Adipose tissue (tissue), 3 donors: ENCODE measurements around the gene LAMTOR5. TPM values are rescaled to one million over a fixed set of nuclear protein-coding genes. Genes with fewer than 3 reads are reported as not detected.
"Not testable (repeated sequence)": the region's sequence is repeated elsewhere in the genome, so short reads cannot be mapped to it uniquely, and the experiment has no call there.

Experiments
- H3K27ac ChIP-seq: one replicate; pipeline ENCODE4 v1.5.1; 2013; ENCODE audit warnings: low read depth, low read length
- WGBS, 3 donors: extraction: QIAGEN DNeasy Blood & Tissue Kit; methylation state at CpG; one replicate each; pipeline ENCODE4 v1.1.7; 2013; 5-methylcytosine and 5-hydroxymethylcytosine counted together
- polyA plus RNA-seq, 3 donors: library from polyadenylated mRNA; stranded (reverse); fragments of 200-250 nt; gene quantifications; one replicate each; pipeline ENCODE4 v1.2.3, GENCODE V29; 2013
- donor health status: healthy with polysubstance abuse.
- donor health status: Bipolar disorder and iron deficiency.
- donor health status: healthy.

The LAMTOR5 gene
- polyA plus RNA-seq, 3 donors: 135 to 332 (median 309) TPM

DNA sequence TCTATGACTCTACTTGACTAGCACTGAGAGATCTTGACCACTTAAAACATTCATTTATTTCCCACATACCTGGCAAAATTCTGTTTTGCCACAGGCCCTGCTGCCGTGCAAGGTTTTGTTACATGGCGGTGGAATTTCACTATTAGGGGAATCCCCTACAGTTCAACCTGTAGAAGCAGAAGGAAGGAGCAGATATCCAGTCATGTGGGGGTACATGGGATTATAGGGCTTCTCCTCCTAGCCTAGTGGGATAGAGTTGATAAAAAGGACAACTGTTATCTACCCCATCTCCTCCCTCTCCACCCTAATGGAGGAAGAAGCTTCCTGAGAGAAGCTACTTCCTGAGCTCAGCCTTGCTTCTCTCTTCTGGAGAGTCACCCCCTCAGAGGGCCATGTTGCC, 25.7 kb upstream of the LAMTOR5 start:
- 63 to 83% (median 74%) methylated on average over 2 of the region's 2 CpGs for WGBS, 3 donors
- no peak overlapping the region for H3K27ac ChIP-seq

DNA sequence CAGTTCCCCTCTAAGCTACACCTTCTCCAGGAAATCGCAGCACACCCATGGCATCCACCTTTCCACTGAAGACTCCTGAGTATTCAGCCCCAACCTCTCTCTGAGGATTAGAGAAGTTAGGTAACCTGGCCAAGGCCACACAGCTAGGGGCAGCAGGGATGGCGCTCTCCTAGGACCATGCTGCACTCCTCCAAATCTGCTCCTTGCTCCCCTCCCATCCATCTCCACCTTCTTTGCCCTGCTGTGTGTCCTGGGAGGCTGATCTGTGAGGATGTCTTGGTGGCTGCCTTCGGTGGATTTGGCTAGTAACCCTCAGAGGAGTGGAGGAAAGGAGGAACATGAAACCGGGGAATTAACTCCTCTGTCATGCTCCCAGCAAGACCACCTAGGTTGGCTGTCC, 23.4 kb upstream of the LAMTOR5 start:
- no peak overlapping the region for H3K27ac ChIP-seq
- WGBS, 3 donors: 83 to 88% (median 88%) methylated on average over 4 of the region's 4 CpGs

GRCh38 chr1:110430366-110430765, 22.9 kb upstream of the LAMTOR5 start:
- no peak overlapping the region for H3K27ac ChIP-seq
- WGBS, 3 donors: 46 to 72% (median 71%) methylated on average over 6 of the region's 6 CpGs

DNA sequence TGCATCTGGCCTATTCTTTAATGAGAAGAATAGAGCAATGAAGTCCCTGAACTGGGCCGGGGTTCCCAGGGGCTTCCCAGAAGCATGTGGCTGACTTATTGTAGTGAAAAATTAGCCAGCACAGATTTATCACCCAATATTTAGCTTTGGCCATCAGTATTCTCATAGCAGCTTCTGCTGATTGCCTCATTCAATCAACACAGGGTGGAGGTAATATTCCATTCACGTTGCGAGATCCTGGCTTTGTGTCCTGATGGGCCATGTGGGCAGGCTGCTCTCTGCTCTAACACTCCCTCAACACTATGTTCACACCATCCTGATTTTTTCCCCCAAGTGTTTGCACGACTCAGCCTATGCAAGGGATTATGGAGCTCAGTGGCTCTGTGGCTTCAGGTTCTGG, 21.5 kb upstream of the LAMTOR5 start:
- no peak overlapping the region for H3K27ac ChIP-seq
- WGBS, 3 donors: 54 to 68% (median 68%) methylated on average over 4 of the region's 4 CpGs

DNA sequence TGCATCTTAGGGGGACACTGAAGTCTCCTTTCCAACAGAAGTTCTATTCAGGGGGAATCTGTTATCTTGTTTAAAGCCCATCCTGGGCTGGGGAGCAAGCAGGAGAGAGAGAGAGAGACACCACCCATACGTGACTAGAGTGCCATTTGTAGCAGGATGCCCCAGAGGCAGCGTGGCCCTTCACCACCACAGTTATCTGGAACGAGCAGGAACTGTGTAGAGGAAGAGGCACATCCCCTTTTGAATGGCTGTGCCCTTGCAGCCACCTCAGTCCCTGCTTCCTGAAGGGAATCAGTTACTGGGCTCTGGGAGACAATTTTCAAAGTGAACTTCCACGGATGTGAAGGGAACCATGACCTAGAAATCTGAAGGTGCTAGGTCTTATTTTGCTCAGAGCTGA, 19.4 kb upstream of the LAMTOR5 start:
- H3K27ac ChIP-seq: no peak overlapping the region
- 28 to 64% (median 37%) methylated on average over 4 of the region's 4 CpGs for whole genome bisulfite sequencing, 3 donors

GRCh38 chr1:110425612-110426152, 18.2 kb upstream of the LAMTOR5 start:
- peak overlapping the region; percentile 19 for H3K27ac ChIP-seq
- WGBS, 3 donors: 56 to 70% (median 67%) methylated on average over 9 of the region's 9 CpGs

DNA sequence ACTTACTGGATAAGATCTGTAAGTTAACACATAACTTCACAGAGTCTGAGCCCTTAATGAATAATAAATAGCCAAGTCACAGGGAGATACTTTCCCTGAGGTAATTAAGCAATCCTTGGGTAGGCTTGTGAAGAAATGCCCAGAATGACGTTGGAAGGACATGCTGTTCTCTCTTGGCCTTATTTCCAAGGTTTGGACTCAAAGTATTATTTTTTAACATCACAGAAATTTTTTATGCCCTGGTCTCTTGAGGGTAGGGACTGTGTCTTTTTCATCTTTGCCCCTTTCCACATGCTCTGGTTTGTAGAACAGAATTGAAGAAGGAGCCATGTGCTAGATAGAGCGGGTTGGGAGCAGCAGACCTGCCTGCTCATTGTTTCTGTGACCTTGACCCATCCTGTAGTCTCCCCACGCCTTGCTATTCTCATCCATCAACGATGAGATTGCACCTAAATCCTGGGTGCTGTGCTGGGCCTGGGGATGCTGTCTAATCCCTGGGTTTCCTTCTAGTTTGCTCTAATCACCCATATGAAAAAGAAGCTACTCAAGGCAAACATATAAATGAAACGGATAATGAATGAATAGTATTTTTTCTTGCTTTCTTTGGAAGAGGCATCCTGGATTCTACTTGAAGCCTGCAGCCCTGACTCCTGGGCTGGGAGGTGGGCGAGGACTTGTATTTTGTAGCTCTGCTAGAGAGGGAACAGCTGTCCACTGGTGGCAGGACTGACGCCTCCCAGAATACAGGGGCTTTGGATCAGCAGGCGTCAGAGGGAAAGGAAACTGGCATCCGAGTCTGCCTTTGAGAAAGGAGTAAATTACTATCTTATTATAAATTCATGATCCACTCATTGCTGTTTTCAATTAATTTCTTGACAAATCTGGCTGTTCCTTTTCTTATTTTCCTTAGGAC, 17.5 kb upstream of the LAMTOR5 start:
- no peak overlapping the region for H3K27ac ChIP-seq

GRCh38 chr1:110420874-110421793, 13.6 kb upstream of the LAMTOR5 start:
- H3K27ac ChIP-seq: no peak overlapping the region
- WGBS, 3 donors: 40 to 58% (median 45%) methylated on average over 2 of the region's 2 CpGs

More for the DNA sequence above, 17.5 kb upstream of the LAMTOR5 start:
- 65 to 69% (median 67%) methylated on average over 9 of the region's 9 CpGs for WGBS, 3 donors

GRCh38 chr1:110420023-110420662, 12.6 kb upstream of the LAMTOR5 start:
- no peak overlapping the region for H3K27ac ChIP-seq
- 82 to 86% (median 85%) methylated on average over 10 of the region's 10 CpGs for WGBS, 3 donors

- H3K27ac ChIP-seq: no peak overlapping the region
- WGBS, 3 donors: 88 to 98% (median 92%) methylated on average over 1 of the region's 1 CpG
These were observed 11.2 kb upstream of the LAMTOR5 start for GRCh38 chr1:110418729-110419128.

DNA sequence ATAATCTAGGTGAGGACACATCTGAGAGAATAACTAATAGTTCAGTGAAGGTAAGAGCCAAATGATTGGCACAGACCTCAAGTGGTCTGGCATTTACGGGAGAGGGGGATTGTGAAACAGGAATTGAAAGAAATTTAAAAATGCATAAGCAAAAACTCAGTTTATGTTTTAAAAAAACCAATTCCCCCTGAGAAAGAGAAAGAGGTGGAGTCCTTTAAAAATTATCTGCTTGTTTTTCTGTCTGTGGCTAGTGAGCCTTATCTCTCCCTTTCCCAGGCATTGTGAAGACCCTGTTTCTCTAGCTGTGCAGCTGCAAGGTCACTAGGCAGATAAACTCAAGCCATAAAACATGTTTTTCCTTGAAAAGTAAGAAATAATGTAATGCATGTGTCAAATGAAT, 5.6 kb upstream of the LAMTOR5 start:
- 31 to 62% (median 52%) methylated on average over 1 of the region's 1 CpG for WGBS, 3 donors
- H3K27ac ChIP-seq: not testable (repeated sequence)

GRCh38 chr1:110412576-110412975, 5.1 kb upstream of the LAMTOR5 start:
- 22 to 31% (median 24%) methylated on average over 4 of the region's 4 CpGs for WGBS, 3 donors
- no peak overlapping the region for H3K27ac ChIP-seq

DNA sequence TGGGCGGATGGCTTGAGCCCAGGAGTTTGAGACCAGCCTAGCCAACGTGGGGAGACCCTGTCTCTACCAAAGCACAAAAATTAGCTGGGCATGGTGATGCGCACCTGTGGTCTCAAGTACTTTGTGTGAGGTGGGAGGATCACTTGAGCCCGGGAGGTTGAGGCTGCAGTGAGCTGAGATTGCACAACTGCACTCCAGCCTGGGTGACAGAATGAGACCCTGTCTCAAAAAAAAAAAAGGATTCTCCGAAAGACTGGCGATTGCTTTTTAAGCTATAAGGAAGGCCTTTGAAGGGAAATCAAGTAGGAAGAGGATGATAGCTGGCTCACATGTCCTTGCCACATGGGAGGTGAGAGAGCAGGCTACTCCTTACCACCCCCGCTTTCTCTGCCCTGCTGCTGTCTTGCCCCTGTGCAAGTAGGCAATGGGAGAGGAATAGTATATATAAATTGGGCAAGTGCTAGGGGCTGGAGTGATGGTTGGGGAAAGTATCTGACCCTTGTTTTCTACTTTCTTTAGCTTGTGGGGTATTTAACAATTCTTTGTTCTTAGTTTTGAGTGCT, 3.8 kb upstream of the LAMTOR5 start:
- WGBS, 3 donors: 80 to 87% (median 81%) methylated on average over 7 of the region's 7 CpGs

GRCh38 chr1:110409316-110409715, 1.8 kb upstream of the LAMTOR5 start:
- WGBS, 3 donors: 95 to 98% (median 97%) methylated on average over 6 of the region's 6 CpGs
- H3K27ac ChIP-seq: no peak overlapping the region

More for the DNA sequence above, 3.8 kb upstream of the LAMTOR5 start:
- no peak overlapping the region for H3K27ac ChIP-seq

DNA sequence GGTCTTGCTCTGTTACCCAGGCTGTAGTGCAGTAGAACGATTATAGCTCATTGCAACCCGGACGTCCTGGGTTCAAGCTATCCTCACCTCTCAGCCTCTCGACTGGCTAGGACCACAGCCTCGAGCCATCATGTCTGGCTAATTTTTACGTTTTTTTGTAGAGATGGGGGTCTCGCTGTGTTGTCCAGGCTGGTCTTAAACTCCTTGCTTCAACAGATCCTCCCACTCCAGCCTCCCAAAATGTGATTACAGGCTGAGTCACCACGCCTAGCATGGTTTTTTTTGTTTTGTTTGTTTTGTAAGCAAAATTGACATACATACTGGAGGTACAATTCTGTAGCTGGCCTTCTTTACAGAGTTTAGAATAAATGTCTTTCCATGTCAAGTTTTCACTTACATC, 994 bp upstream of the LAMTOR5 start:
- no peak overlapping the region for H3K27ac ChIP-seq
- WGBS, 3 donors: 85 to 87% (median 86%) methylated on average over 8 of the region's 8 CpGs

GRCh38 chr1:110406407-110406806, 1.1 kb downstream of the LAMTOR5 start:
- 68 to 76% (median 70%) methylated on average over 15 of the region's 15 CpGs for WGBS, 3 donors

DNA sequence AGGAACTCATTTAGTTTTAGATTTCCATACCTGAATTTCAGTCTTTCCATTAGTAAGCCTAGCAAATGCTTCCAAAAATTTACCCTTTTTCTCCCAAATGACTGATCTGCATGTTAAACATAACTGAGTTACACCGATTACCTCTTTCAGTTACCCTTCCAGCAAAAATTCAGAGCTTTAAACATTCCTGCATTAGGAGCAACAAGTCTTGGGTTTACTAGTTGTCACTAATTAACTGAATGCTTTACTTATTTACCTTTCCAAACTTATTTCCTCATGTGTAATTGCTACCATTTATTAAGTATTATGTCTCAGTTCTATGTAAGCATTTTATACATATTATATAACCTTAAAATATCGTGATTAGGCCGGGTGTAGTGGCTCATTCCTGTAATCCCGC, 3.1 kb downstream of the LAMTOR5 start:
- 79 to 94% (median 92%) methylated on average over 4 of the region's 4 CpGs for WGBS, 3 donors
- no peak overlapping the region for H3K27ac ChIP-seq

More at GRCh38 chr1:110406407-110406806, 1.1 kb downstream of the LAMTOR5 start:
- not testable (repeated sequence) for H3K27ac ChIP-seq

GRCh38 chr1:110403805-110404204, 3.7 kb downstream of the LAMTOR5 start:
- no peak overlapping the region for H3K27ac ChIP-seq
- 91 to 95% (median 94%) methylated on average over 5 of the region's 5 CpGs for WGBS, 3 donors
